ENCODE data around the gene MAGEA3.
A peak's percentile ranks its signal among the peaks of the same experiment; 100 is the strongest.
"Not testable (repeated sequence)": the region's sequence is repeated elsewhere in the genome, so short reads cannot be mapped to it uniquely, and the experiment has no call there.

MAGEA3 gene

GRCh38 chrX:152697952-152698931 is at the start of gene MAGEA3:
TSS of gene MAGEA3 (plus strand) at chrX:152698794. CDS start at chrX:152700833, 2,039 bp downstream.
- not testable (repeated sequence) for DNase-seq

- DNase-seq: no peak
These were observed 46.5 kb upstream of the MAGEA3 start for GRCh38 chrX:152652060-152652459.

GRCh38 chrX:152652467-152652866 is 46.1 kb upstream of the MAGEA3 start:
- DNase-seq: no peak

- DNase-seq: no peak
These were observed 42.5 kb upstream of the MAGEA3 start for GRCh38 chrX:152656087-152656486.

- DNase-seq: no peak
These were observed 41.7 kb upstream of the MAGEA3 start for GRCh38 chrX:152656890-152657289.

GRCh38 chrX:152658302-152658701 is 40.3 kb upstream of the MAGEA3 start:
- DNase-seq: no peak

GRCh38 chrX:152663086-152663485 is 35.5 kb upstream of the MAGEA3 start:
- no peak for DNase-seq

- no peak for DNase-seq
These were observed 24.5 kb upstream of the MAGEA3 start for GRCh38 chrX:152674135-152674534.

GRCh38 chrX:152674652-152675051 is 23.9 kb upstream of the MAGEA3 start:
- not testable (repeated sequence) for DNase-seq

GRCh38 chrX:152681012-152681411 is 17.6 kb upstream of the MAGEA3 start:
- not testable (repeated sequence) for DNase-seq

GRCh38 chrX:152700390-152700789 is 1.8 kb downstream of the MAGEA3 start:
- peak; percentile 23 for DNase-seq

- not testable (repeated sequence) for DNase-seq
These were observed 7.9 kb downstream of the MAGEA3 start for GRCh38 chrX:152706500-152706899.

GRCh38 chrX:152709173-152709572 is 10.6 kb downstream of the MAGEA3 start, which contains the start of gene CSAG2:
TSS of gene CSAG2 (minus strand) at chrX:152709273. CDS start at chrX:152709112, 161 bp downstream.
- DNase-seq: not testable (repeated sequence)

GRCh38 chrX:152713195-152713594 is 14.6 kb downstream of the MAGEA3 start:
- DNase-seq: not testable (repeated sequence)

GRCh38 chrX:152713815-152714787 is 15.5 kb downstream of the MAGEA3 start, which contains the start of gene MAGEA2B:
TSS of gene MAGEA2B (plus strand) at chrX:152714628. CDS start at chrX:152717107, 2,479 bp downstream.
- not testable (repeated sequence) for DNase-seq

GRCh38 chrX:152725409-152725808 is 26.8 kb downstream of the MAGEA3 start:
- no peak for DNase-seq

- DNase-seq: no peak
These were observed 34.8 kb downstream of the MAGEA3 start, which contains the start of the genes CSAG1 and MAGEA12 for GRCh38 chrX:152733261-152733975. TSS of gene CSAG1 (minus strand) at chrX:152733721. CDS start at chrX:152732460, 1,261 bp downstream. TSS of gene MAGEA12 (plus strand) at chrX:152733757. CDS start at chrX:152736162, 2,405 bp downstream.

GRCh38 chrX:152734143-152734858 is 35.7 kb downstream of the MAGEA3 start:
- not testable (repeated sequence) for DNase-seq

GRCh38 chrX:152735101-152735500 is 36.5 kb downstream of the MAGEA3 start:
- DNase-seq: no peak

GRCh38 chrX:152735860-152736511 is 37.4 kb downstream of the MAGEA3 start:
- DNase-seq: no peak

GRCh38 chrX:152736528-152736927 is 37.9 kb downstream of the MAGEA3 start:
- DNase-seq: not testable (repeated sequence)
